Measurements from ENCODE around the gene TMEM190.

TMEM190 gene

GRCh38 chr19:55368106-55368505 is 8.5 kb upstream of the TMEM190 start:
- Mint-ChIP-seq H3K36me3 (ENCODE audit: low read depth) (no peaks in the 10 kb centered on the region), H3K27me3 (ENCODE audit: low read depth, poor library complexity) (peaks cover 40% of the 10 kb centered on the region), H3K27ac (no peak overlapping the region)

GRCh38 chr19:55368701-55369563 is 7.7 kb upstream of the TMEM190 start:
- no peak overlapping the region for H3K4me3 Mint-ChIP-seq
- H3K4me1 Mint-ChIP-seq, result peaks cover 33% of the 10 kb centered on the region
- H3K27me3 Mint-ChIP-seq (ENCODE audit: low read depth, poor library complexity), result peaks cover 40% of the 10 kb centered on the region
- no peaks in the 10 kb centered on the region for H3K36me3 Mint-ChIP-seq (ENCODE audit: low read depth)
- no peaks in the 10 kb centered on the region for H3K9me3 Mint-ChIP-seq
- no peak overlapping the region for H3K27ac Mint-ChIP-seq
- no peak for TF ChIP-seq CTCF (IDR thresholded peaks at IDR 0.05)
- peak; percentile 45 for DNase-seq

More at GRCh38 chr19:55368106-55368505, 8.5 kb upstream of the TMEM190 start:
- no peak for DNase-seq
- H3K4me1 Mint-ChIP-seq, result peaks cover 36% of the 10 kb centered on the region
- no peak for TF ChIP-seq CTCF (IDR thresholded peaks at IDR 0.05)
- no peaks in the 10 kb centered on the region for H3K9me3 Mint-ChIP-seq
- H3K4me3 Mint-ChIP-seq, result no peak overlapping the region

GRCh38 chr19:55369653-55370304 is 6.8 kb upstream of the TMEM190 start:
- Mint-ChIP-seq H3K27ac (no peak overlapping the region), H3K9me3 (no peaks in the 10 kb centered on the region), H3K4me3 (peak overlapping the region; percentile 82), H3K36me3 (ENCODE audit: low read depth) (no peaks in the 10 kb centered on the region), H3K4me1 (peaks cover 33% of the 10 kb centered on the region), H3K27me3 (ENCODE audit: low read depth, poor library complexity) (peaks cover 40% of the 10 kb centered on the region)
- TF ChIP-seq CTCF (IDR thresholded peaks at IDR 0.05), result no peak
- peak; percentile 74 for DNase-seq

GRCh38 chr19:55370305-55370988 is 6.2 kb upstream of the TMEM190 start, which contains the start of gene IL11:
Gene IL11, minus strand, starts transcription at chr19:55370463. Its CDS starts 153 bp downstream, at chr19:55370310.
- no peak for DNase-seq
- peak within 1 kb of the TSS; percentile 82 for H3K4me3 Mint-ChIP-seq
- H3K4me1 Mint-ChIP-seq, result peaks cover 33% of the 10 kb centered on the region
- TF ChIP-seq CTCF (IDR thresholded peaks at IDR 0.05), result no peak
- no peak within 1 kb of the TSS for H3K27ac Mint-ChIP-seq
- no peaks in the 10 kb centered on the region for H3K36me3 Mint-ChIP-seq (ENCODE audit: low read depth)
- peaks cover 40% of the 10 kb centered on the region for H3K27me3 Mint-ChIP-seq (ENCODE audit: low read depth, poor library complexity)
- H3K9me3 Mint-ChIP-seq, result no peaks in the 10 kb centered on the region

GRCh38 chr19:55372316-55373081 is 4.1 kb upstream of the TMEM190 start:
- peaks cover 39% of the 10 kb centered on the region for H3K27me3 Mint-ChIP-seq (ENCODE audit: low read depth, poor library complexity)
- H3K4me3 Mint-ChIP-seq, result peak overlapping the region; percentile 10
- no peaks in the 10 kb centered on the region for H3K9me3 Mint-ChIP-seq
- peaks cover 40% of the 10 kb centered on the region for H3K4me1 Mint-ChIP-seq
- H3K36me3 Mint-ChIP-seq (ENCODE audit: low read depth), result no peaks in the 10 kb centered on the region
- no peak for DNase-seq
- no peak for TF ChIP-seq CTCF (IDR thresholded peaks at IDR 0.05)
- no peak overlapping the region for H3K27ac Mint-ChIP-seq

All from nephron progenitor cell (in vitro differentiated cells).